GM19240 (cell line): ENCODE measurements around the gene RAG1.

Experiments used
- DNase-seq: peaks from one replicate; pipeline ENCODE4 v3.0.0; 2011; ENCODE audit warnings: low spot score; ENCODE audit not compliant: insufficient read length

The RAG1 gene

DNA sequence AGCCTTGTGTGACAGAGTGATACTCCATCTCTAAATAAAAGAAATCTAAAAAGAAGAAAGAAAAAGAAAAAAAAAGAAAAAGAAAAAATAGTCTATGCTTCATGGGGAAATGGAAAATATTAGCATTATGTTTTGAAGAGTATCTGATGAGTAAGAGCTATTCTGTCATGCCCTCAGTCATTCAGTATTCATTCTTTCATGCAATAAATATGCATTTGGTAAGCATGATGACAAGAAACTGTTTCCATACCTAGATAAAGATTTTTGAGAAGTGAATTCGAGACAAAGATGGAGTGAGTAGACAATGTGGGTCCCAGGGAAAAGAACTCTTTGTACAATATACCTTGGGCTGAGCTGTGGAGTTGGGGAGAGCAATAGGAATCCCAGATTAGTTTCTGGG is 20.3 kb downstream of the RAG1 start:
- DNase-seq: no peak

- DNase-seq: no peak
Measured at GRCh38 chr11:36590513-36590912, 22.7 kb downstream of the RAG1 start.

GRCh38 chr11:36591433-36591832 is 23.6 kb downstream of the RAG1 start:
- DNase-seq: no peak

- DNase-seq: no peak
Measured at GRCh38 chr11:36594316-36594989, 26.6 kb downstream of the RAG1 start, which contains the start of gene IFTAP. IFTAP (plus strand) TSS chr11:36594502; CDS start chr11:36610104, 15,602 bp downstream.

DNA sequence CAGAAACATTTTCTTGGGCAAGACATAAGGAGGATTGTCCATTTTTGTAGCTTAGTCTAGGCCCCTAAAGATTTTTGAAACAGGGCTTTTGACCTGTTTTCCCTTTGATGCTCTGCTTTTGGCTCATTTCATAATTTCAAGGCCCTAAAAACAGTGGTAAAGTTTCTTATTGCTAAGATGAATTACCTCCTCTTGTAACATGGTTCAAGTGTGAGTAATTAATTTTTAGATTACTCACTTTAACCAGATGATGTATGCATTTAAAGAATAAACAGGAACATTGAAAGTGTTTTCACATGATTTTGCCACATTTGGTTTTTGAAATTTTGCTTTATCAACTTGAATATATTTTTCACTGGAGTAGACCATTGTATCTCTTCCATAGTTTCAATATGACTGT is 29.1 kb downstream of the RAG1 start:
- no peak for DNase-seq

DNA sequence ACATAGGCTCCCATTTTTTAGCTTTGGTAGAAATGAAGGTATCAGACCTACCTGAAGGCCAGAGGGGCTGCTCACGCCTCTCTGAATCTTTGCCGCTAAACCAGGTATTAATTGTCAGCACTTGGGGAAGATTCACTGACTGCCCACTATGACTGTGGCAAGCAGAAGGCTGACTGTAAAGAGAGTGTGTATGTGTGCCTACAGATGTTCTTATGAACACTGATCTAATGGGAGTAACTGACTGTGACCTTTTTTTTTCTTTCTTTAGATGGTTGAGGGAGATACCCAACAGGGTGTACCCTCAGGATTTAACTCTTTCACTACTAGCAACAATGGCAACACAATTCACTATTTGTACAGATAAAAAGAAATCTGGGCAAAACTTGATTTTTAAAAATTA is 30.2 kb downstream of the RAG1 start, which contains the start of gene RAG2:
TSS of gene RAG2 (minus strand) at position 186 of the 400 bp plus-strand sequence. CDS start 4,068 bp downstream, outside the sequence.
- no peak for DNase-seq

DNA sequence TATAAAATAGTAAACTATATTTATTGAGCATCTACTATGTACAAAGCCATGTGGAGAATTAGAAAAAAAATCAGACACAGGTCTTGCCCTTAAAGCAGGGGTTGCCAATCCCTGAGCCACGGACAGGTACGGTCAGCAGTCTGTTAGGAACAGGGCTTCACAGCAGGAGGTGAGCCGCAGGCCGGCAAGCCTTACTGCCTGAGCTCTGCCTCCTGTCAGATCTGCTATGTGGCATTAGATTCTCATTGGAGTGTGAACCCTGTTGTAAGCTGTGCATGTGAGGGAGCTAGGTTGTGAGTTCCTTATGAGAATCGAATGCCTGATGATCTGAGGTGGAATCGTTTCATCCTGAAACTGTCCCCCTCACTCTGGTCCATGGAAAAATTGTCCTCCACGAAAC is 32.4 kb downstream of the RAG1 start:
- no peak for DNase-seq

DNA sequence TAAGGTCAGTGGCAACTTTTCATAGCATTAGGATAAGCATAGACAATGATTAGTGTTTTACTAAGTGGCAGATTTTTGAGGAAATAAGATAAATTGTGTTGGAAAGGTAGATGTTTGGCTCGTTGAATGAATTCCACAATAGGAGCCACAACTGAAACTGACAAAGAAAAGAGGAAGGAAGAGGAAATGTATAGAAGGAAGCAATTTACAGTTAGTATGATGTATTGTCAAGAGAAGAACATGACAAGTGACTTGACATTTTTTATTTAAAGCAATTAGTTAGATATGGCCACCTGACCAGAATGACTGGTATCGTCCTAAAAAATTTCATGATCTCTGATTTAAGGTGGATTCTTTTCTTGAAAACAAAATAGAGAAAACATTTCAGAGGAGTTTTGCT is 33.3 kb downstream of the RAG1 start:
- DNase-seq: no peak

- no peak for DNase-seq
Measured at GRCh38 chr11:36602135-36602534, 34.3 kb downstream of the RAG1 start.

DNA sequence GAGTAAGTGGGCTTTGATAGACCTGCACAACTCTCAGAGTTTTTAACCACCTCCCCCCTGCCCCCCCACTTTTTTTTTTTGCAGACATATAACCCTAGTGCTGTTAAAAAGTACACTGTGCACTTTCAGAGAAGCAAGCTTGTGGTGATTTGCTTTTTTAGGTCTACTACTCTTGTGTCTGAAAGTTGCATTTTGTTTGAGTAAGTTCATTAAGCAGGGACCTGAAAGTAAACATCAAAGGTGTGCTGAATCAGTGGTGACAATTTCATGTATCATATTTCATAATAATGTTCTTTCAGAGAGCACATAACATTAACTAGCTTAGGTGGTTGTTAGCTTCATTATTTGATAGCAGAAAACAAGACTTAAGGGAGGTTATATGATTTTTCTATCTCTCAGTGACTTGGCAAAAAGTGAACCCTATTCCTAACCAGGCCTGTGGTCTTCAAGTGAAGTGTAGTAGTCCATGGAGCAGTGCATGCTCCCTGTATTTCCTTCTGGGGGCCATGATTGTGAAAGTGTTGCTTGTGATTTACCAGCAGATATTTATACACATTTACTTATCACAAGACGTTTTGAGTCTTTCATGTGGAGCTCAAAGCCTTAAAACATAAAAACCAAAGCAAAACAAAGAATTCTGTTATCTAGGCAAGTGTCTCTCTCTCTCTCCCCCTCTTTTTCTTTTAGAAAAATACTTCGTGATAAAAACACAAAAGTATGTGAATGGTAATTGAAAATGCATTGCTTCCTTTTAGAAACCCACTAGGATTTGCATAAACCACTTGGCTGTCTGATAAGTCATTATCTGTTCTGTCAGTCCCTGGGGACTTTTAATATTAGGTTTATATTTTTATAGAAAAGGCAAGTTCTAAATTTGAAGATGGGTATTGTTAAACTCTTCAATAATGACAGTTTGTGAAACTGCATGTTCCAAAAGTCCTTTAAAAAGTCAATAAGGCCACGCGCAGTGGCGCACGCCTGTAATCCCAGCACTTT is 37.7 kb downstream of the RAG1 start:
- no peak for DNase-seq

DNA sequence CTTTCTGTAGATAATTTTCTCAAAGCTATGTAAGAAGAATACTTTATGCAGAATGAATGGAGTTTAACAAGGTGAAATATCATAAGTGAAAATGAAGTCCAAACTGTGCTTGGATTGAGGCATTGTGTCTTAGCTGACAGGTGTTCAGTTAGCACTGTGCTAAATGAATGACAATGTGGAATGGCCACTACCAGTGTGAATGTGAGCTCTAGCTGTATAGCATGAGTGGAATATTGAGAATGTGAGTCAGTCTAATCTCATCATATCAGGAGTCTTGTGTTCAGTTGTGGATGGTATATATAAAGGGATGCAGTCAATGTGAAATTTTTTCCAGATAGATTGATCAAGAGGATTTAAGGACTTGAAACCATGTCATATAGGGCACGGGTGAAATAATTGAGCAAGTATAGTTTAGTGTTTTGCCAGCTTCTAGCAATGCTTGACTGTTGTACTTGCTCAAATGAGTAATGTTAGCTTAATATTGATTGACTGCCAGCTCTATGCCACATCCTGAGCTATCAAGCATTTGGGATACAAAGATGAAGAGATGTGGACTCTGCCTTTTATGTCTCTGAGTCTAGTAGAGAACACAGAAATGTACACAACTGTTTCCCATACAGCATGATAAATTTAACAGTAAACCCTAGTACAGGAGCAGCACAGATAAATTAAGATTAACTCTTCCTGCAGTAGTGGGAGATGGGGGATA is 40.8 kb downstream of the RAG1 start:
- no peak for DNase-seq

DNA sequence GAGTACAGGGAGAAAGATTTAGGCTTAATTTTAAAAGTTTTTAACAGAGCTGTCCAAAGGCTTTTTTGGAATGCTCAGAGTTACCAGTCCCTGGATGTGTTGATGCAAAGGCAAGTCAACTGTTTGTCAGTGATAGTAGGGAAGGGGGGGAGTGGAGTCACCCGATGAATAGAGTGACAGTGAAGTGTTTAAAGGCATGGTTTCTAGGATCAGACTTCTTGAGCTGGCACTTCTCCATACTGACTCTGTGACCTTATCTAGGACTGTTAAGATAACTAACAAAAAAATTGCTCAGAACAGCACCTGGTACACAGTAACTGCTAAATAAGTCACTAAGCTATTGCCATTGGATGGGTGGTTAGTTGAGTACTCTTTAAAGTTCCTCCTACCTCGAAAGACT is 41.6 kb downstream of the RAG1 start:
- DNase-seq: no peak

GRCh38 chr11:36615826-36616225 is 48.0 kb downstream of the RAG1 start:
- DNase-seq: no peak

DNA sequence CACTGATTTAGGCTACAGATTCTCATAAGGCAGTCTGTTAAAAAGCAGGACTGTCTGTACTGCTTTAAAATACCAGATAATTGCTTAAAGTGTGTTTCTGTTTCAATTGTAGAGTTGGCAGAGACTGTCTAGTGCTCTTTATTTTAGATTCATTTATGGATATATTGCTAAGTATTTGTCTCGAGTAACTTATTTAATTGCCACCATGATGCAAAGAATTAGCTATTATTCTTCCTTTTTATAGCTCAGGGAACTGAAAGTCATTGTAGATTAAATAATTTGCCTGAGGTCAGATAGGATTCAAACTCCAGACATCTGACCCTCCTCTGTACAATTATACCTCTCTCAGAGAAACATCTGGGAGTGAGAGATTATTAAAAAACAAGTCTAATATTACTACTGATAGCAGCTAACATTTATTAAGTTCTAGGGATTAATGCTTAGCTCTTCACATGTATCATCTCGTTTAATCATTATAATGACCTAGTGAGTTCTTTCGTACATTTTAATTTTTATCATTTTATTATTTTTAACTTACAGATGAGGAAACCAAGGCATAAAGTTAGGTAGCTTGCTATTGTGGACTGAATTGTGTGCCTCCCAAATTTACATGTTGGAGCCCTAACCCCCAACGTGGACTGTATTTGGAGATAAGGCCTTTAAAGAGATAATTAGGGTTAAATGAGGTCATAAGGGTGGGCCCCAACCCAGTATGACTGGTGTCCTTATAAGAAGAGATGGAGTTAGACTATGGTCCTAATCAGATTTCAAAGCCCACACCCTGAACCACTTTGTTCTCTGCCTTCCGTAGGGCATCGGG is 49.9 kb downstream of the RAG1 start:
- DNase-seq: no peak

GRCh38 chr11:36618363-36619047 is 50.7 kb downstream of the RAG1 start:
- DNase-seq: no peak

- DNase-seq: no peak
Measured at GRCh38 chr11:36619502-36619901, 51.7 kb downstream of the RAG1 start.

GRCh38 chr11:36620246-36620645 is 52.4 kb downstream of the RAG1 start:
- no peak for DNase-seq

- DNase-seq: no peak
Measured at GRCh38 chr11:36622431-36623136, 54.8 kb downstream of the RAG1 start.

GRCh38 chr11:36623494-36623893 is 55.7 kb downstream of the RAG1 start:
- no peak for DNase-seq

GRCh38 chr11:36627006-36627405 is 59.2 kb downstream of the RAG1 start:
- DNase-seq: no peak
